A549 (cell line): ENCODE data around the gene CTBP2. TPM values are rescaled to one million over a fixed set of nuclear protein-coding genes. Genes with fewer than 3 reads are reported as not detected.

ENCODE experiments used
- ATAC-seq, 2 experiments: fragments of 200-7000 bp in 1 of 2; fragments of >200 bp in 1 of 2; cut with Nextera tagmentation in 1 of 2; cut with Tn5 transposase in 1 of 2; 3 replicates each; pipeline versions ENCODE4 v1.8.0 to v1.9.1; 2018 to 2020; ENCODE audit warnings: mild to moderate bottlenecking in 1 of 2, moderate library complexity in 1 of 2
- CTCF ChIA-PET: fragments of 300-600 bp; sonication (Branson Sonifier 250); formaldehyde crosslinking; extraction: SDS; loops from one replicate; lab custom pipeline; 2021; ENCODE audit warnings: antibody characterized with exemption, inconsistent platforms; lab: Yijun Ruan, JAX
- POLR2A ChIA-PET: fragments of 350-600 bp; formaldehyde crosslinking; extraction: SDS; loops from one replicate; lab custom pipeline; 2021; ENCODE audit warnings: antibody characterized with exemption, inconsistent platforms; lab: Yijun Ruan, JAX
- DNase-seq, 2 experiments: peaks; one replicate each; pipeline versions ENCODE4 v3.0.0 to v3.0.0-alpha.2; 2011 to 2016; ENCODE audit warnings: low read depth in 1 of 2, low spot score in 1 of 2
- FAIRE-seq: peaks from 2 replicates; lab custom pipeline; 2011; peaks lifted over from hg19 to GRCh38; lab: Jason Lieb, UNC
- H3K27ac ChIP-seq, 2 experiments: fragments of >200 bp; sonication (Bioruptor Twin); formaldehyde crosslinking; 3 replicates each; pipeline ENCODE4 v1.5.1; 2016 to 2017
- H3K4me1 ChIP-seq: fragments of >200 bp; sonication (Bioruptor Twin); formaldehyde crosslinking; 3 replicates; pipeline ENCODE4 v1.6.1; 2016
- H3K4me2 ChIP-seq: fragments of >200 bp; sonication (Bioruptor Twin); formaldehyde crosslinking; 3 replicates; pipeline ENCODE4 v1.6.1; 2016
- H3K4me3 ChIP-seq: fragments of >200 bp; sonication (Bioruptor Twin); formaldehyde crosslinking; 3 replicates; pipeline ENCODE4 v1.5.1; 2016
- H3K9me3 ChIP-seq: fragments of >200 bp; sonication (Bioruptor Twin); formaldehyde crosslinking; 3 replicates; pipeline ENCODE4 v1.6.1; 2016
- BHLHE40 ChIP-seq: IDR thresholded peaks from 2 replicates; pipeline ENCODE4 v1.6.1; 2012; ENCODE audit warnings: low read depth, low read length, inconsistent platforms
- CBX2 ChIP-seq: fragments of 200-600 bp; sonication (generic); IDR thresholded peaks from 2 replicates; pipeline ENCODE4 v1.6.1; 2016; ENCODE audit warnings: low read depth, mild to moderate bottlenecking, borderline replicate concordance
- EHF ChIP-seq: fragments of 250-450 bp; sonication (Bioruptor Pico); IDR thresholded peaks from 2 replicates; pipeline ENCODE4 v1.5.0; 2020; ENCODE audit warnings: mild to moderate bottlenecking
- EHMT2 ChIP-seq: fragments of 200-600 bp; sonication (generic); IDR thresholded peaks from 2 replicates; pipeline ENCODE4 v1.6.1; 2016; ENCODE audit warnings: antibody characterized with exemption, low read depth, mild to moderate bottlenecking, moderate library complexity
- FOSL2 ChIP-seq, 2 experiments: fragments of 450-650 bp in 1 of 2; fragments of >200 bp in 1 of 2; sonication (Bioruptor Twin) in 1 of 2; formaldehyde crosslinking; IDR thresholded peaks; 2 replicates each; pipeline versions ENCODE4 v1.5.0 to v1.6.1; 2016 to 2020; ENCODE audit warnings: mild to moderate bottlenecking in 1 of 2, moderate library complexity in 1 of 2
- FOXS1 ChIP-seq: fragments of 250-450 bp; sonication (Bioruptor Pico); IDR thresholded peaks from 2 replicates; pipeline ENCODE4 v1.5.0; 2020; ENCODE audit warnings: mild to moderate bottlenecking, moderate library complexity
- HEYL ChIP-seq: fragments of 250-450 bp; sonication (Bioruptor Pico); IDR thresholded peaks from 2 replicates; pipeline ENCODE4 v1.8.0; 2021; ENCODE audit warnings: mild to moderate bottlenecking, moderate library complexity
- HOXB13 ChIP-seq: fragments of 250-450 bp; sonication (Bioruptor Pico); IDR thresholded peaks from 2 replicates; pipeline ENCODE4 v1.5.0; 2020; ENCODE audit warnings: low read depth, mild to moderate bottlenecking, moderate library complexity
- HOXB5 ChIP-seq: fragments of 250-450 bp; sonication (Bioruptor Pico); IDR thresholded peaks from 2 replicates; pipeline ENCODE4 v1.5.0; 2020; ENCODE audit warnings: mild to moderate bottlenecking, moderate library complexity
- KDM1A ChIP-seq: fragments of 200-600 bp; sonication (generic); IDR thresholded peaks from 2 replicates; pipeline ENCODE4 v1.6.1; 2016; ENCODE audit warnings: low read depth, mild to moderate bottlenecking
- MYC ChIP-seq: IDR thresholded peaks from 2 replicates; pipeline ENCODE4 v1.6.1; 2012; ENCODE audit warnings: mild to moderate bottlenecking, inconsistent platforms, low read length, improper control_type of control experiment, borderline replicate concordance
- NR3C1 ChIP-seq: fragments of >200 bp; sonication (Bioruptor Twin); formaldehyde crosslinking; IDR thresholded peaks from 3 replicates; pipeline ENCODE4 v1.6.1; 2017
- POLR2A ChIP-seq: IDR thresholded peaks from 2 replicates; pipeline ENCODE4 v1.6.1; 2012; ENCODE audit warnings: mild to moderate bottlenecking, low read length
- RCOR1 ChIP-seq: fragments of 150-350 bp; IDR thresholded peaks from 2 replicates; pipeline ENCODE4 v1.6.1; 2014; ENCODE audit warnings: antibody characterized with exemption, low read length, low read depth
- SMC3 ChIP-seq: fragments of >200 bp; sonication (Bioruptor Twin); formaldehyde crosslinking; IDR thresholded peaks from 3 replicates; pipeline ENCODE4 v1.6.1; 2018; ENCODE audit warnings: inconsistent platforms
- SREBF2 ChIP-seq: fragments of 450-650 bp; IDR thresholded peaks from 2 replicates; pipeline ENCODE4 v1.6.1; 2014; ENCODE audit warnings: mild to moderate bottlenecking, moderate library complexity
- TFCP2L1 ChIP-seq: fragments of 250-450 bp; sonication (Bioruptor Pico); IDR thresholded peaks from 2 replicates; pipeline ENCODE4 v1.5.0; 2021; ENCODE audit warnings: mild to moderate bottlenecking
- TP53 ChIP-seq: fragments of 250-450 bp; sonication (Bioruptor Pico); IDR thresholded peaks from 2 replicates; pipeline ENCODE4 v1.5.0; 2021; ENCODE audit warnings: mild to moderate bottlenecking, moderate library complexity
- ZFP36 ChIP-seq: fragments of 450-650 bp; IDR thresholded peaks from 2 replicates; pipeline ENCODE4 v1.6.1; 2014; ENCODE audit warnings: borderline replicate concordance; ENCODE audit not compliant: partially characterized antibody
- WGBS: methylation state at CpG from one replicate; pipeline ENCODE4 v1.1.6; 2017; ENCODE audit errors: missing lambda C conversion rate; 5-methylcytosine and 5-hydroxymethylcytosine counted together
- polyA plus RNA-seq, 4 experiments: library from polyadenylated mRNA; depleted of rRNA in 3 of 4; stranded (reverse); fragments of >200 nt; fragmentation: RNase III in 1 of 4; extraction: RNeasy Plus Mini Kit Qiagen cat#74134 plus additional on column Dnase treatment in 1 of 4; gene quantifications; 2 replicates in 3 of 4; 3 replicates in 1 of 4; pipeline ENCODE4 v1.2.3, GENCODE V29; 2011 to 2017
- TF ChIP-seq, protein P1 (sequence below): fragments of 450-650 bp; IDR thresholded peaks from 2 replicates; pipeline ENCODE4 v1.6.1; 2014; ENCODE audit warnings: antibody characterized with exemption
- TF ChIP-seq, protein P2 (sequence below): IDR thresholded peaks from 2 replicates; pipeline ENCODE4 v1.6.1; 2012
- TF ChIP-seq, protein P3 (sequence below): fragments of 250-450 bp; sonication (Bioruptor Pico); IDR thresholded peaks from 2 replicates; pipeline ENCODE4 v1.5.0; 2020; ENCODE audit warnings: low read depth, mild to moderate bottlenecking, moderate library complexity
- TF ChIP-seq, protein P4 (sequence below): fragments of >200 bp; sonication (Bioruptor Twin); formaldehyde crosslinking; IDR thresholded peaks from 2 replicates; pipeline ENCODE4 v1.6.1; 2016
- TF ChIP-seq, protein P5 (sequence below): fragments of 150-350 bp; IDR thresholded peaks from 2 replicates; pipeline ENCODE4 v1.6.1; 2014; ENCODE audit warnings: low read depth, mild to moderate bottlenecking, low read length

Gene CTBP2
- polyA plus RNA-seq, 2 of the 4 experiments (the other 2 are of a cell fraction): 74.9 to 78.9 TPM

DNA sequence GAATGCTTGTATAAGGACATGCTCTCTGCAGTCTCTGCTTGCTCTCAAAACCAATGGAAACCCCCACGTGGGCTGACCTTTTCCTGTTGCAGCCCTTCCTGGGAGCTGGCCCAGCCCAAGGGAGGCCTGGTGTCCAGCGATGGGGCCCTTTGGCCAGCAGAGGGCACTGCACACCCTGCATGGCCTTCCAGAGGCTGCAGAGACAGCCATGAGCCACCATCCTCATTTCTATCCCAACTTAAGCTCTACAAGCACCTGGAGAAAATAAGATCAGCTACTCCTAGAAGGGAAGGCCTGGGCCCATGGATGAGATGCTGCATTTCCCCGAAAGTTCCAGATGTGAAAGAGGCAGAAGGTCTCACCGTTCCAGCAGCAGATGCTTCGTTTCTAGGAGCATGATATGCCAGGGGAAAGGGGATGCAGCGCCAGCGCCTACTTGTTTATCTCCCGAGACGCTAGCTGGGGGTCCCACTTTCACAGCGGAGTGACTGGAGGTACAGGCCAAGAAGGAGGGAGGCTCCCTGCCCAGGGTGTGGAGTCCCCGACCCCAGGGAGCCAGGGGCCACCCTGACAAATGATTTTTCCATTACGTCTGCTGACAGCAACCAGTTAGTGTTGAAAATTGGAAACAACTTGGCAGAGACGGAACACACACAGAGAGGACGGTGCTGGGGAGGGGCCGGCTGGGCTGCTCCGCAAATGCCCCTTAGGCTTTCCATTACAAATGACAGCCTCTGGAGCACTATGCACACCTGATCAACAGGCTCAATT lies 112.1 kb downstream of the CTBP2 start (continued):
- TF ChIP-seq, protein P1, sequence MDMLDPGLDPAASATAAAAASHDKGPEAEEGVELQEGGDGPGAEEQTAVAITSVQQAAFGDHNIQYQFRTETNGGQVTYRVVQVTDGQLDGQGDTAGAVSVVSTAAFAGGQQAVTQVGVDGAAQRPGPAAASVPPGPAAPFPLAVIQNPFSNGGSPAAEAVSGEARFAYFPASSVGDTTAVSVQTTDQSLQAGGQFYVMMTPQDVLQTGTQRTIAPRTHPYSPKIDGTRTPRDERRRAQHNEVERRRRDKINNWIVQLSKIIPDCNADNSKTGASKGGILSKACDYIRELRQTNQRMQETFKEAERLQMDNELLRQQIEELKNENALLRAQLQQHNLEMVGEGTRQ: peak; percentile 72
- TF ChIP-seq TFCP2L1: 0 out of 2 replicates have a peak, but pooled peaks have one; percentile 56
- TF ChIP-seq, protein P2, sequence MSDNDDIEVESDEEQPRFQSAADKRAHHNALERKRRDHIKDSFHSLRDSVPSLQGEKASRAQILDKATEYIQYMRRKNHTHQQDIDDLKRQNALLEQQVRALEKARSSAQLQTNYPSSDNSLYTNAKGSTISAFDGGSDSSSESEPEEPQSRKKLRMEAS: peak; percentile 56
- TF ChIP-seq POLR2A: no peak
- no peak for TF ChIP-seq CBX2

DNA sequence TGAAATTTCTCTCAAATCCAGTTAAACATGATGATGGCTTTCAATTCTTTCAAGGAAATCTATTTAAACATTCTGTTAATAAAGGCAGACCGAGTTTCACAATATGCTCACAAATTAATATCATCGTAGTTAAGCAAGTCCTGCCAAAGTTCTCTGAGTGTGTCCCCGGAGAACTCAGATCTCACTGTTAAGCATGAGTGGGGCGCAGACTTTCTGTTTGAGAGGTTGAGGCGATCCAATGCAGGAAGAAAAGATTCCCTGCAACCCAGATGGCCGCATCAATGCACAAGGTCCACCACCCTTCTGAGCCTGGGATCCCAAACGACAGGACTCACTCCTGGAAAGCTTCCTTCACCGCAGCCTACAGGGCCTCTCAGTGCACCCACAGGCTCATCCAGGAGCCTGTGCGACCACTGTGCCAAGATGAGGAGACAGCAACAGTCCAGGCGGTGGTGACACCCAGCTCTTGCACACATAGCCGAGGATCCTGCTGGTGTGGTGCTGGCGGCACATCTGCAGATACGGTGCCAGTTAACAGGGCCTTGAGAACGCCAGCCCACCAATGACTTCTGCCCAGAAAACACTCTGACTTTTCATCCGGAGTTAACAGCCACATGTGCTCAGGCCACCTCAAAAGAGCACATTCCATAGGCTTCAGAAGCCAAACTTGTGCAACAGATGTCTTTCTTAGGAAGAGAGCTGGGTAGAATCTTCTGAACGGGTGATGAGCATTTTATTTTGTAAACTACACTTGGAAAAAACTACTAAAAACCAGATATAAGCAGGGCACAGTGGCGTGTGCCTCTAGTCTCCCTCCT lies 116.3 kb downstream of the CTBP2 start:
- WGBS: 94% methylated on average over 17 of the region's 17 CpGs
- ChIA-PET POLR2A (no interaction called here), CTCF (interaction anchor here (1.1 to 8.5 kb wide), 4 partner anchors 7 to 27 kb away, joined by 3 to 105 read pairs (median 21); no protein-coding TSS in a partner anchor)
- no peak for DNase-seq
- H3K27ac ChIP-seq: peak overlapping the region; percentile 54 to 82; a peak in 4 of 6 replicates
- no peak for TF ChIP-seq NR3C1
- no peak for TF ChIP-seq FOXS1
- TF ChIP-seq FOSL2 (IDR thresholded peaks at IDR 0.05): no peak
- no peak for TF ChIP-seq FOSL2 (CRISPR knock-in tag; IDR thresholded peaks at IDR 0.05)
- TF ChIP-seq SREBF2: no peak
- no peak for TF ChIP-seq MYC
- TF ChIP-seq RCOR1: no peak
- no peak for TF ChIP-seq HOXB5 (CRISPR knock-in tag)
- H3K4me2 ChIP-seq: no peak overlapping the region
- H3K4me1 ChIP-seq: peaks cover 63% of the 10 kb centered on the region
- ATAC-seq: no peak
- no peaks in the 10 kb centered on the region for H3K9me3 ChIP-seq
- no peak overlapping the region for H3K4me3 ChIP-seq
- no peak for FAIRE-seq

DNA sequence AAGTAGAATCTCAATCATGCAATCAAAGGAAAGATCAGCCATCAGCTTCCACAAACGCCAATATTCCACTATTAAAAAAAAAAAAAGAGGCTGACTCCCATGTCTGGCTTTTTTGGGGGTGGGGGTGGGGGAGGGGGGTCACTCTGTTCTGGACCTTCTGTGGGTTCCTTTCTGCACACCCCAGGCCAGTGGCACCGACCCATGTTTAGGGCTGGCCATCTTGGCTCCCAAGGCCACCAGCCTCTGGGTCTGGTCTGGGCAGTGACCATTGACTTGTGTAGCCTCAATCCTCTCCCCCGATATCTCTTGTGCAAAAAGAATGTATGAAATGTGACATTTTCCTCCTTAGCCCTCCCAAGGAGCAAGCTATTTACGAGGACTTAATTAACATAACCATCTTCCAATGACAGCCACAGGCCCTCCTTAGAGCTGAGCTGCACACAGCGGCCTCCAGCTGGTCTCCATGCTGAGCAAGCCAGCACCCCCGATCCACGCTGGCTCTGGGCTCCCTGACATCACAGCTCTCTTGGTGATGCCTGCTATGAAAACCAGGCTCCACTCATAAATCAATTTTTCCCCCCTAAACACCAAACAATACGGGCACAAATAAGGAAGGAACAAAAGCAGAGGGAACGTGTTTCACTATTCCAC lies 118.4 kb downstream of the CTBP2 start:
- Histone ChIP-seq H3K4me1 (peaks cover 71% of the 10 kb centered on the region), H3K27ac (peak overlapping the region in 1 of 2 experiments; percentile 21; a peak in 2 of 6 replicates), H3K4me2 (no peak overlapping the region), H3K9me3 (no peaks in the 10 kb centered on the region), H3K4me3 (no peak overlapping the region)
- 91% methylated on average over 9 of the region's 9 CpGs for WGBS
- DNase-seq (no peak), FAIRE-seq (no peak), ATAC-seq (no peak)
- no peak for TF ChIP-seq EHF (CRISPR knock-in tag)
- ChIA-PET CTCF (interaction anchor here (1.2 to 2.2 kb wide), 2 partner anchors 19 to 130 kb away, joined by 3 to 9 read pairs; no protein-coding TSS in a partner anchor), POLR2A (no interaction called here)

DNA sequence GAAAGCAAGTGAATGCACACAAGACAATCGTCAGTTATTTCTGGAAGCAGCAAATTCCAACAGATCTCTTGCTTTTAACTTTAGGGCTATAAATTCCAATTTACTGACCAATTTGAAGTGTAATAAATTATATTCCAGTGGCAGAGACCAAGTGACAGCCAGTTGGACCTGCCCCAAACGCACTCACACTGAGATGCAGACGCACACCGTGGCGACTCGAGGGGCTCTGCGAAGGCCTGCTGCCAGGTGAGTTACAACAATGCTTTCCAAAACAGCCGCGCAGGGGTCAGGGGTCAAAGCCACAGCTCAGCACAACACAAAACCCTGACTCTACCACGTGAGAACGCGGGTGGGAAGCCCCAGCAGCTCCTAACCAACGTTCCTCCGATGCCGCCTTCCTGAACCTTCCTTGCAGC lies 121.0 kb downstream of the CTBP2 start:
- POLR2A ChIA-PET: no interaction called here
- H3K4me2 ChIP-seq: peak overlapping the region; percentile 22; the same call in 1 of the 3 replicates
- no peaks in the 10 kb centered on the region for H3K9me3 ChIP-seq
- H3K4me1 ChIP-seq: peaks cover 74% of the 10 kb centered on the region
- CTCF ChIA-PET: interaction anchor here (0.9 to 1.5 kb wide), 4 partner anchors 9 to 84 kb away, joined by 3 to 7 read pairs (median 3); no protein-coding TSS in a partner anchor
- ATAC-seq (no peak), DNase-seq (no peak), FAIRE-seq (no peak)
- peak overlapping the region; percentile 92 to 95; a peak in 4 of 6 replicates for H3K27ac ChIP-seq
- H3K4me3 ChIP-seq: no peak overlapping the region
- WGBS: 81% methylated on average over 14 of the region's 15 CpGs
- TF ChIP-seq SMC3: no peak
- TF ChIP-seq, protein P1: no peak
- TF ChIP-seq HOXB13 (CRISPR knock-in tag): no peak
- TF ChIP-seq TP53 (CRISPR knock-in tag): no peak
- TF ChIP-seq EHMT2: no peak
- no peak for TF ChIP-seq NR3C1
- TF ChIP-seq, protein P3, sequence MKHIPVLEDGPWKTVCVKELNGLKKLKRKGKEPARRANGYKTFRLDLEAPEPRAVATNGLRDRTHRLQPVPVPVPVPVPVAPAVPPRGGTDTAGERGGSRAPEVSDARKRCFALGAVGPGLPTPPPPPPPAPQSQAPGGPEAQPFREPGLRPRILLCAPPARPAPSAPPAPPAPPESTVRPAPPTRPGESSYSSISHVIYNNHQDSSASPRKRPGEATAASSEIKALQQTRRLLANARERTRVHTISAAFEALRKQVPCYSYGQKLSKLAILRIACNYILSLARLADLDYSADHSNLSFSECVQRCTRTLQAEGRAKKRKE: no peak
- TF ChIP-seq, protein P2: no peak
- TF ChIP-seq, protein P4, sequence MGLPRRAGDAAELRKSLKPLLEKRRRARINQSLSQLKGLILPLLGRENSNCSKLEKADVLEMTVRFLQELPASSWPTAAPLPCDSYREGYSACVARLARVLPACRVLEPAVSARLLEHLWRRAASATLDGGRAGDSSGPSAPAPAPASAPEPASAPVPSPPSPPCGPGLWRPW: no peak
- no peak for TF ChIP-seq KDM1A
- no peak for TF ChIP-seq MYC
- TF ChIP-seq HEYL (CRISPR knock-in tag): no peak
- TF ChIP-seq, protein P5, sequence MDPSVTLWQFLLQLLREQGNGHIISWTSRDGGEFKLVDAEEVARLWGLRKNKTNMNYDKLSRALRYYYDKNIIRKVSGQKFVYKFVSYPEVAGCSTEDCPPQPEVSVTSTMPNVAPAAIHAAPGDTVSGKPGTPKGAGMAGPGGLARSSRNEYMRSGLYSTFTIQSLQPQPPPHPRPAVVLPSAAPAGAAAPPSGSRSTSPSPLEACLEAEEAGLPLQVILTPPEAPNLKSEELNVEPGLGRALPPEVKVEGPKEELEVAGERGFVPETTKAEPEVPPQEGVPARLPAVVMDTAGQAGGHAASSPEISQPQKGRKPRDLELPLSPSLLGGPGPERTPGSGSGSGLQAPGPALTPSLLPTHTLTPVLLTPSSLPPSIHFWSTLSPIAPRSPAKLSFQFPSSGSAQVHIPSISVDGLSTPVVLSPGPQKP: no peak
- no peak for TF ChIP-seq ZFP36
- no peak for TF ChIP-seq BHLHE40
